Stimulated activated CD4-positive, alpha-beta T cell treated with anti-CD3 and anti-CD28 coated beads, Interleukin-4, amount 100 ng/mL, for 1 hour (primary cell): Measurements from ENCODE around the gene MYCT1.

Experiments used
- DNase-seq: peaks from one replicate; pipeline ENCODE4 v3.0.0-alpha.2; 2020

The MYCT1 gene

DNA sequence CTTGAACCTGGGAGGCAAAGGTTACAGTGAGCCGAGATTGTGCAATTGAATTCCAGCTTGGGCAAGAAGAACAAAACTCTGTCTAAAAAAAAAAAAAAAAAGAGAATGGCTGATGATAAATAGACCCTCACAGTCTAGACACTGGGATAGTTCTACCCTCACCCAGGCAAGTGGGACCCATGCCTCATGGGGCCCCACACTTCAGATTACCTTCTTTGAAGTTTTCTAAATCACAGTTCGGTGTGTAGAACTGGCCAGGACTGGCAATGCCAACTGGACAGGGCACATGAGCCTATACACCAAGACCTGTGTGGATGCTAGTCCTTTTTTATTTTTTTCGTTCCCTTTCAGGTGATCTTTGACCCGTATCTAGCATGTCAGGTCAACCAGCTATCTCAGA is 28.6 kb downstream of the MYCT1 start:
- DNase-seq, result no peak

DNA sequence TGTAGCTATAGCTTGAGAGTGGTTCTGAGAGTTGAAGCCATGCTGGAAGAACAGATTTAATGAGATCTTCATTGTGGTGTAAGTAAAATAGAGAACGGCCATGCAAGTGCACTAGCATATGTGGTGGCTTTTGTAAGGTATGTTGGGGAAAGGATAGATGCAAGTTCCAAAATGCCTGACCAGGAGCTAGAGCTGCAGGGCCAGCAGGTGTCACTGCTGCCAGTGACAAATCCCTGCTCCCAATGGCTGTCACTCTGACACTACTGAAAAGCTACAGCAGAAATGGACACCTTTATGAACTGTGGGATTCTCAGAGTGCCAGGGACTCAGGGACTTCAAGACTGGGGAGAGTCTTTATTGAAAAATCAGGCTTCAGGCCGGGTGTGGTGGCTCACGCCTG is 29.8 kb downstream of the MYCT1 start:
- no peak for DNase-seq

DNA sequence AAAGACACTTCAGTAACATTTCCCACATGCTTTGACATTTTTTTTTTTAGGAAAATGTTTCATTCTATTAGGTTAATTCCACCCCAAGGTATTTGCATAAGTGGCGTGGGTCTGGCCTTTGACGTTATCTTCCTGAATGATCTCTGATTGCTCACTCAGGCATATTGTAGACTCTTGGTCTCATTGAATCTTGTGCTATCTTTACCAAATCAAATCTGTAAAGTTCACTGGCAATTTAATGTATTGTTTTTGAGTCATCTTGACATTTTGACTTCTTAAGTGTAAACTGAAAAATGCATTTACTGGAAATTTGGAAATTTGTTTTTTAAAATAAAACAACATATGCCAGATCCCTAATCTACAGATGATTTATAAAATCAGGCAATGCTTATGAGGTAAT is 36.9 kb downstream of the MYCT1 start:
- DNase-seq, result no peak

DNA sequence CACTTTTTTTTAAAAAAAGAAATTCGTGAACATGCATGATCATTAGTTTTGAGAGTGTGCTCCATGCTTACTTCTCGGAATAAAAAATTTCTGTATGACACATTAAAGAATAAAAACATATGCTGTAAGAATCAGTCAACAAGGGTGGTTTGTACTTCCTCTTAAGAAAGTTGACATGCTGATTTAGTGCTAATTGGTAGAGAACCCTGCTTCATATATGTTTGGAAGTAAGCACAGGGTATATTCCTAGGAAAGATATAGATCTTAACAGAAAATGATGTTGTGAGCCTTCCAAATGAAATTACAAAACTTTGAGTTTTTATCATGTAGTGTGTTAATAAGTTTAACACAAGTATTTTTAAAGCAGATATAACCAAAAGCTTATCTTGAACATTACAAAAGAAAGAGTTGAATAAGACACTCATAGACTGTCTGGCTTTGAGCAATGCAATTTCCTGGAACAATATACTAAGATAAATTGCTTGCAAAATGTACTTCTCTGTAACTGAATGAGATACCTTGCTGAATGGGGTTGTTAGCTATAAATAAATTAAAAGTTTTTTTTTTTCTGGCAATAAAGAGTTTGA is 39.1 kb downstream of the MYCT1 start:
- no peak for DNase-seq

DNA sequence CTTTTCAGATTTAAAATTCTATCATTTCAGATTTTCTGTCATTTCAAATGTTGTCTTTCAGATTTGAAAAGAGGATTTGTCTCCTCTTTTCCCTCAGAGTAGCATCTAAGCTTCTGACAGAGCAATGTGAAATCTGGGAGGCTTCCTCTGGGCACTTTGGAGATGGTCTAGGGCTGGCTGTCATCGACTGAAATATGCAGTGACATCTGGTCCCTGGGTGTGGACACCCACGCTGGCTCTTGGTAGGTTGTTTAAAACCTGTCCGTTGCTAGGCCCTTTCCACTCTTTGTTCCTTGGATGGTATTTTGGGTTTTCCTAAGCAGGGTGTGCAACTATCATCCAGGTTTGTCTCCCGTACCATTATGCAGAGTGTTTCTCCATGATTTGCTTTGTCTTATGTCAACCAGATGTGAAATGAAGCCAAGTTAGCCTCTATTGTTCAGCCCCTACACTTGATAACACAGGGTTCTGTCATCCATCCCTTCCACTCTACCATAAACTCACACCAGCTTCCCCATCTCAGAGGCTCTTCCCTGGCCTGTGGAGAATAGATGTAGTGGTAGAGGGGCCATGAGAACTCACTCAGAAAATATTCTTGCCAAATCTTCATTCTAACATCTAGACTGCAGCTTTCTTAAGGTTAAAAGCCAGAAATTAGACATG is 47.9 kb downstream of the MYCT1 start:
- DNase-seq, result no peak

DNA sequence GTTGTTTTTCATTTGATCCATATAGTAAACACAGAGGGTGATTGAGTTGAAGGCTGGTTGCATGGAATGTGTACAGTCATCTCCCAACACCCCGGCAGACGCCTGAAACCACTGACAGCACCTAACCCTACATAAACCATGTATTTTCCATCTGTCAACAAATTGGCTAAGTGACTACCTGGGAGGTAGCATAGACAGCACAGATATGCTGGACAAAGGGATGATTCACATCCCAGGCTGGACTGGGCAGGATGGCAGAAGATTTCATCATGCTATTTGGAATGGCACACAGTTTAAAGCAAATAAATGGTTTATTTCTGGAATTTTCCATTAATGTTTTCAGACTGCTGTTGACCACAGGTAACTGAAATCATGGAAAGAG is 48.5 kb downstream of the MYCT1 start:
- DNase-seq, result no peak

DNA sequence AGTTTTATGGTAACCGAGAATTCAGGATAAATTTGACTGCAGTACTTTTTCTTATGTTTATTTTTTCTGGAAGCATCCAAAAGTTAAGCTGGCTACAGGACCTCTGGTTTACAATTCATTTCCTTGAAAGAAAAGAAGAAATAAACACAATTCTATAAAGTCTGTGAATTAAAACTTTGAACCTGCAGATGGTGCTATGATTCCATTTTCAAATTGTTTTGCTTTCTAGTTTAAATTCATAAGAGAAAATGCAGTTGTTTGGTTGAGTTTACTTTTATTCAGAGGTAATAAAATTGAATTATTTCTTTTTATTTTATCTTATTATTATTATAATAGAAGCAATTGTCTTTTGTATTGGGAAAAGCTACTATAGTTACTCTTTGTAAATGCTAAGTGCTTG is 51.1 kb downstream of the MYCT1 start:
- DNase-seq, result no peak

DNA sequence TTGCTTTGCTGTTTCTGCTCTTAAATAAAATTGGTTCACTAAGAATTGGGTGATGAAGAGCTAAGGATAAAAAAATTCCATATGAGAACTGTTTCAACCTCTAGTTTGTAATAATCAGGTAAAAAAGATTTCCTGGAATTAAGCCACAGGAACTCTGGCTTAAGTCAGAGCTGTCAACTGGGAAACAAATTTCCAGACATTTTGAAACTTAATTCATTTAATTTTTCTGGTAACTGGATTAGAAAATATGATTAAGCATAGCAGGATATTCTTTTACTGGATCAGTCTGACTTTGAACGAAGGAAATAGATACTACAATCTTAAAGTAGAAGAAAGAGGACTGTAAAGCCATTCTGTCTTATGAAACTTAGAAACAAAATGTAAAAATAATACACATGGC is 51.6 kb downstream of the MYCT1 start:
- DNase-seq, result no peak

DNA sequence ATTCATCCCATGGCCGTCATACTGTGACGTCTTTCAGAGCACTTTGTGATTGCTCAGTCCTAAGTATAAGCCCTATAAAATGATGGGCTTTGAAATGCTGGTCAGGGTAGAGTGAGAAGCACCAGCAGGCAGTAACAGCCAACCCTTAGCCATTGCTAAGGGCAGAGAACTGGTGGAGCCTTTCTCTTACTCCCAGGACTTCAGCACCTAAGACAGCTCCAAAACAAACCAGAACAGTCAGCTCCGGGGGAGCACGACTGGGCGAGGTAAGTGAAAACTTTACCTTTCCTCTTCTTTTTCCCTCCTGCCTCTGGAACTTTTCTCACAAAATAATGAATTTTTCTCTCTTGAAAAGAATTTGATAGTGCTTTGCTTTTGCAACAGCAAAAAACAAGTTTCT is 53.0 kb downstream of the MYCT1 start, which contains the start of gene VIP:
TSS of gene VIP (plus strand) at position 104 of the 400 bp plus-strand sequence. CDS start 1,381 bp downstream, outside the sequence.
- no peak for DNase-seq

DNA sequence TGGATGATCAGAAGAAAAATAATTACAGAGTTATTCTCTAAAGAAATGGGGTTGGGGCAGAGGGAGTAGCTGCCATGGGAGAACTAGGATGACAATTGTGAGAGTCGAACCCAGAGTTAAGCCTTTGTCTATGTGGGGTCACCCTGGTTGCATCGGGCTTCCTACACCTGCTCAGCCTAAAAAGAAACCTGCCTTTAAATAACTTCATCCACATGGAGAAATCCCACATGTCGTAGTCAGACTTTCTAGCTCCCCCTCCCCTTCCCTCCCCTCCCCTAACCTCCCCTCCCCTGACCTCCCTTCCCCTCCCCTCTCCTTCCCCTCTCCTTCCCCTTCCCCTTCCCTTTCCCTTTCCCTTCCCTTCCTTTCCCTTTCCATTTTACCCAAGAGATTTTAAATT is 67.6 kb downstream of the MYCT1 start:
- no peak for DNase-seq

DNA sequence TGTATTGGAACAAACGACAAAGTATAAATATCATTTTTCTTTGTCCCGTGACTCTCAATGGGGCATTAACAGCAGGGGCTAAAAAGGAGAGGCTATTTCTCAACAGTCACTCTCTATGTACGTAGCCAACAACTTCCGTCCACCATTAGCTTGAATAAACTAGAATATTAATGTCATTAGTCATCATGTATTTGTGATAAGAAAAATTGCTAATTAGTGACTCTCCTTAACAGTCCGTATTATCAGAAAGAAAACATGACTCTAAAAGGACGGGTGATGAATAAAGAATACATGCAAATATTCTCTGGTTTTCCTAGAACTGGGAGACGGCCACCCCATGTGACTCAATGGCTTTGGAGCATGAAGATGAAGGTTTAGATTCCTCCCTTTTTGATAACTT is 71.5 kb downstream of the MYCT1 start:
- no peak for DNase-seq

DNA sequence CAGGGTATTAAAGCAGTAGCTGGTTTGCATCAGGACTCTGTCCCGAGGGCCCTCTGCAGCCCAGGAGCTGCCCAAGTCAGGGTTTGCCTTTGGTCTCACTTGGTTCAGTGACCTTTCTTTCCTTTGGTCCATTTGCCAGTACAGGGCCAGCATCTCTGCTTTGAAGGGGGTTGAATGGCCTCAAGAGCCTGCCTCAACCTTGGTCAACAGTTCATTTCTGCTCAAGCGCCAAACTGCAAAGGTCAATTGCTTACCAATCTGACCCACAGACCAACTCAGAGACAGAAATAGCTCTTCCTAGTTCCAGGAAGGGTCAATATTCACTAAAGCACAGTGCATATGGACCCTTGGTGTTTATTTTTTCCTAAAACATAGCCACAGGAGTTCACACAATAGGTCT is 72.3 kb downstream of the MYCT1 start:
- no peak for DNase-seq

DNA sequence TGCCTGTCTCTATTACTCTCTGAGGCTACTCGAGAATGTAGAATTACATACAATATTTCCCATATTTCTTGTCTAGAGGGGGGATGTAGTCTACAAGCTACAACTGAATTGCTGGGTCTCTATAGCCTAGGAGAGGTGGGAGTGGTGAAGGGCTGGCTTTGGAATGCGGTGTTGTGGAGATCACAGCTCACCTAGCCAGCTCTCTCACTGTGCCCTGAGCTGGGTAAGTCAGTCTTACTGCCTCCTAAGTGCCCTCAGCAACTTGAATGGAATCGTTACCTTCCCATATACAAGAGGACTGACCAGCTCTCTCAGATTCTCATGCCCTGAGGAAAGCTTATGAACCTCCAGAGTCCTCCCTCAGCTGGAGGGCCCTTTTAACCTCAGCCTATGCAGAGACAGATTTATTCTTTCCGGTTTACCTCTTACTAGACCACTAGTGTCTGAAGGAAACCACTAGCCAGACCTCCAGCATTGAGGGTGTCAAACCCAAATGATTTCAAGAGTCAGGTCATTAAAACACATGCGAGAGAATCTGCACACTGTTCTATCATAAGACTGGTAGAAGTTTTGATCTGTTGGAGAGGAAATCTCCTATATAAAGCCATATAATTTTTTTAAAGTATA is 73.5 kb downstream of the MYCT1 start:
- no peak for DNase-seq
